ENCODE data around the gene OR6C2.

The OR6C2 gene

DNA sequence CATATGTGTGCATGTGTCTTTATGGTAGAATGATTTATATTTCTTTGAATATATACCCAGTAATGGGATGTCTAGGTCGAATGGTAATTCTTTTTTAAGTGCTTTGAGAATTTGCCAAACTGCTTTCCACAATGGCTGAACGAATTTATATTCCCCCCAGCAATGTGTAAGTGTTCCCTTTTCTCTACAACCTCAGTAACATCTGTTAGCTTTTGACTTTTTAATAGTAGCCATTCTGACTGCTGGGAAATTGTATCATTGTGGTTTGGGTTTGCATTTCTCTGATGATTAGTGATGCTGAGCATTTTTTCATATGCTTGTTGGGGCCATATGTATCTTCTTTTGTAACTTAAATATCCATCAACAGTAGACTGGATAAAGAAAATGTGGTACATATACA lies 57.7 kb downstream of the OR6C2 start:
- H3K4me3 ChIP-seq (ENCODE audit: low read depth, low read length): no peak overlapping the region
- no peaks in the 10 kb centered on the region for H3K4me1 ChIP-seq
- DNase-seq: no peak
- H3K27me3 ChIP-seq: no peaks in the 10 kb centered on the region
- TF ChIP-seq, protein P1, sequence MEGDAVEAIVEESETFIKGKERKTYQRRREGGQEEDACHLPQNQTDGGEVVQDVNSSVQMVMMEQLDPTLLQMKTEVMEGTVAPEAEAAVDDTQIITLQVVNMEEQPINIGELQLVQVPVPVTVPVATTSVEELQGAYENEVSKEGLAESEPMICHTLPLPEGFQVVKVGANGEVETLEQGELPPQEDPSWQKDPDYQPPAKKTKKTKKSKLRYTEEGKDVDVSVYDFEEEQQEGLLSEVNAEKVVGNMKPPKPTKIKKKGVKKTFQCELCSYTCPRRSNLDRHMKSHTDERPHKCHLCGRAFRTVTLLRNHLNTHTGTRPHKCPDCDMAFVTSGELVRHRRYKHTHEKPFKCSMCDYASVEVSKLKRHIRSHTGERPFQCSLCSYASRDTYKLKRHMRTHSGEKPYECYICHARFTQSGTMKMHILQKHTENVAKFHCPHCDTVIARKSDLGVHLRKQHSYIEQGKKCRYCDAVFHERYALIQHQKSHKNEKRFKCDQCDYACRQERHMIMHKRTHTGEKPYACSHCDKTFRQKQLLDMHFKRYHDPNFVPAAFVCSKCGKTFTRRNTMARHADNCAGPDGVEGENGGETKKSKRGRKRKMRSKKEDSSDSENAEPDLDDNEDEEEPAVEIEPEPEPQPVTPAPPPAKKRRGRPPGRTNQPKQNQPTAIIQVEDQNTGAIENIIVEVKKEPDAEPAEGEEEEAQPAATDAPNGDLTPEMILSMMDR (IDR thresholded peaks at IDR 0.05; ENCODE audit: low read depth, low read length): no peak
- no peaks in the 10 kb centered on the region for H3K9me3 ChIP-seq
- H3K36me3 ChIP-seq: no peaks in the 10 kb centered on the region
